Measurements from ENCODE around the gene PANX3. TPM values are rescaled to one million over a fixed set of nuclear protein-coding genes. Genes with fewer than 3 reads are reported as not detected.
A peak's percentile ranks its signal among the peaks of the same experiment; 100 is the strongest.

Gene PANX3
- total and polyA plus RNA-seq, 2 of the 13 experiments (the other 11 are each of a cell fraction or from before 2014, with no cell fraction given): not detected

GRCh38 chr11:124622531-124623451 is 11.6 kb downstream of the PANX3 start, which contains the start of gene TBRG1 (continued):
- TF ChIP-seq, protein P1, sequence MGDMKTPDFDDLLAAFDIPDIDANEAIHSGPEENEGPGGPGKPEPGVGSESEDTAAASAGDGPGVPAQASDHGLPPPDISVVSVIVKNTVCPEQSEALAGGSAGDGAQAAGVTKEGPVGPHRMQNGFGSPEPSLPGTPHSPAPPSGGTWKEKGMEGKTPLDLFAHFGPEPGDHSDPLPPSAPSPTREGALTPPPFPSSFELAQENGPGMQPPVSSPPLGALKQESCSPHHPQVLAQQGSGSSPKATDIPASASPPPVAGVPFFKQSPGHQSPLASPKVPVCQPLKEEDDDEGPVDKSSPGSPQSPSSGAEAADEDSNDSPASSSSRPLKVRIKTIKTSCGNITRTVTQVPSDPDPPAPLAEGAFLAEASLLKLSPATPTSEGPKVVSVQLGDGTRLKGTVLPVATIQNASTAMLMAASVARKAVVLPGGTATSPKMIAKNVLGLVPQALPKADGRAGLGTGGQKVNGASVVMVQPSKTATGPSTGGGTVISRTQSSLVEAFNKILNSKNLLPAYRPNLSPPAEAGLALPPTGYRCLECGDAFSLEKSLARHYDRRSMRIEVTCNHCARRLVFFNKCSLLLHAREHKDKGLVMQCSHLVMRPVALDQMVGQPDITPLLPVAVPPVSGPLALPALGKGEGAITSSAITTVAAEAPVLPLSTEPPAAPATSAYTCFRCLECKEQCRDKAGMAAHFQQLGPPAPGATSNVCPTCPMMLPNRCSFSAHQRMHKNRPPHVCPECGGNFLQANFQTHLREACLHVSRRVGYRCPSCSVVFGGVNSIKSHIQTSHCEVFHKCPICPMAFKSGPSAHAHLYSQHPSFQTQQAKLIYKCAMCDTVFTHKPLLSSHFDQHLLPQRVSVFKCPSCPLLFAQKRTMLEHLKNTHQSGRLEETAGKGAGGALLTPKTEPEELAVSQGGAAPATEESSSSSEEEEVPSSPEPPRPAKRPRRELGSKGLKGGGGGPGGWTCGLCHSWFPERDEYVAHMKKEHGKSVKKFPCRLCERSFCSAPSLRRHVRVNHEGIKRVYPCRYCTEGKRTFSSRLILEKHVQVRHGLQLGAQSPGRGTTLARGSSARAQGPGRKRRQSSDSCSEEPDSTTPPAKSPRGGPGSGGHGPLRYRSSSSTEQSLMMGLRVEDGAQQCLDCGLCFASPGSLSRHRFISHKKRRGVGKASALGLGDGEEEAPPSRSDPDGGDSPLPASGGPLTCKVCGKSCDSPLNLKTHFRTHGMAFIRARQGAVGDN (CRISPR knock-in tag; IDR thresholded peaks at IDR 0.05): peak; percentile 89
- TF ChIP-seq MXD3 (CRISPR knock-in tag; IDR thresholded peaks at IDR 0.05): peak; percentile 88
- TF ChIP-seq ZNF362 (CRISPR knock-in tag; IDR thresholded peaks at IDR 0.05; ENCODE audit: borderline replicate concordance): no peak; the same call in 1 of the 2 replicates
- peak; percentile 58; the same call in 1 of the 2 replicates for TF ChIP-seq SALL2 (CRISPR knock-in tag; IDR thresholded peaks at IDR 0.05)
- TF ChIP-seq ZFP1 (CRISPR knock-in tag; IDR thresholded peaks at IDR 0.05): no peak
- TF ChIP-seq, protein P2, sequence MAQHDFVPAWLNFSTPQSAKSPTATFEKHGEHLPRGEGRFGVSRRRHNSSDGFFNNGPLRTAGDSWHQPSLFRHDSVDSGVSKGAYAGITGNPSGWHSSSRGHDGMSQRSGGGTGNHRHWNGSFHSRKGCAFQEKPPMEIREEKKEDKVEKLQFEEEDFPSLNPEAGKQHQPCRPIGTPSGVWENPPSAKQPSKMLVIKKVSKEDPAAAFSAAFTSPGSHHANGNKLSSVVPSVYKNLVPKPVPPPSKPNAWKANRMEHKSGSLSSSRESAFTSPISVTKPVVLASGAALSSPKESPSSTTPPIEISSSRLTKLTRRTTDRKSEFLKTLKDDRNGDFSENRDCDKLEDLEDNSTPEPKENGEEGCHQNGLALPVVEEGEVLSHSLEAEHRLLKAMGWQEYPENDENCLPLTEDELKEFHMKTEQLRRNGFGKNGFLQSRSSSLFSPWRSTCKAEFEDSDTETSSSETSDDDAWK (CRISPR knock-in tag; IDR thresholded peaks at IDR 0.05): no peak
- TF ChIP-seq, protein P3, sequence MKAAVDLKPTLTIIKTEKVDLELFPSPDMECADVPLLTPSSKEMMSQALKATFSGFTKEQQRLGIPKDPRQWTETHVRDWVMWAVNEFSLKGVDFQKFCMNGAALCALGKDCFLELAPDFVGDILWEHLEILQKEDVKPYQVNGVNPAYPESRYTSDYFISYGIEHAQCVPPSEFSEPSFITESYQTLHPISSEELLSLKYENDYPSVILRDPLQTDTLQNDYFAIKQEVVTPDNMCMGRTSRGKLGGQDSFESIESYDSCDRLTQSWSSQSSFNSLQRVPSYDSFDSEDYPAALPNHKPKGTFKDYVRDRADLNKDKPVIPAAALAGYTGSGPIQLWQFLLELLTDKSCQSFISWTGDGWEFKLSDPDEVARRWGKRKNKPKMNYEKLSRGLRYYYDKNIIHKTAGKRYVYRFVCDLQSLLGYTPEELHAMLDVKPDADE (CRISPR knock-in tag; IDR thresholded peaks at IDR 0.05): no peak
- no peak for TF ChIP-seq MBNL3 (CRISPR knock-in tag; conservative IDR thresholded peaks at IDR 0.05)
- TF ChIP-seq TBX2 (CRISPR knock-in tag; IDR thresholded peaks at IDR 0.05; ENCODE audit: borderline replicate concordance): peak; percentile 67; the same call in 1 of the 2 replicates
- TF ChIP-seq CC2D1A (CRISPR knock-in tag; IDR thresholded peaks at IDR 0.05): no peak
- TF ChIP-seq ZNF572 (CRISPR knock-in tag; IDR thresholded peaks at IDR 0.05): no peak
- no peak for TF ChIP-seq CENPT (CRISPR knock-in tag; IDR thresholded peaks at IDR 0.05; ENCODE audit: low read depth)
- TF ChIP-seq CHD2 (IDR thresholded peaks at IDR 0.05; ENCODE audit: low read depth, low read length): no peak
- no peak for TF ChIP-seq EP300 (IDR thresholded peaks at IDR 0.05; ENCODE audit: low read depth in 2 of 2, low read length in 2 of 2)
- no peak for TF ChIP-seq EP300 (CRISPR knock-in tag; IDR thresholded peaks at IDR 0.05; ENCODE audit: borderline replicate concordance)
- no peak for TF ChIP-seq MEF2D (CRISPR knock-in tag; IDR thresholded peaks at IDR 0.05)
- TF ChIP-seq SSRP1 (CRISPR knock-in tag; IDR thresholded peaks at IDR 0.05): 0 out of 2 replicates have a peak, but pooled peaks have one; percentile 25
- peak; percentile 82; the same call in 1 of the 2 replicates for TF ChIP-seq ZNF292 (CRISPR knock-in tag; IDR thresholded peaks at IDR 0.05; ENCODE audit: borderline replicate concordance, low read depth)
- peak; percentile 6; the same call in 1 of the 2 replicates for TF ChIP-seq NFATC3 (CRISPR knock-in tag; IDR thresholded peaks at IDR 0.05)
- TF ChIP-seq SNRNP70 (IDR thresholded peaks at IDR 0.05; ENCODE audit: low read depth, low read length): no peak
- peak; percentile 72; the same call in 1 of the 2 replicates for TF ChIP-seq DR1 (CRISPR knock-in tag; IDR thresholded peaks at IDR 0.05)
